Thoracic aorta (tissue), 2 donors: ENCODE results near the gene THAP11. TPM values are rescaled to one million over a fixed set of nuclear protein-coding genes. Genes with fewer than 3 reads are reported as not detected.
A peak's percentile ranks its signal among the peaks of the same experiment; 100 is the strongest.

Experiments
- ATAC-seq: fragments of 150-250 bp; one replicate; pipeline ENCODE4 v1.8.0; 2017; ENCODE audit warnings: low read depth; ENCODE audit not compliant: insufficient number of reproducible peaks, low FRiP score
- DNase-seq: peaks from one replicate; pipeline ENCODE4 v3.0.0-alpha.2; 2020; ENCODE audit warnings: low spot score
- H3K27ac ChIP-seq, 2 donors: fragments of 200-600 bp; sonication (generic); 1 replicate in 1 of 2; 2 replicates in 1 of 2; pipeline ENCODE4 v1.5.1; 2016; ENCODE audit warnings: mild to moderate bottlenecking in 2 of 2, moderate library complexity in 2 of 2
- H3K27me3 ChIP-seq: fragments of 200-600 bp; sonication (generic); replicated peaks from 2 replicates; pipeline ENCODE4 v1.6.0; 2016; ENCODE audit warnings: mild to moderate bottlenecking; ENCODE audit not compliant: insufficient read depth
- H3K36me3 ChIP-seq: fragments of 200-600 bp; sonication (generic); one replicate; pipeline ENCODE4 v1.5.1; 2016
- H3K4me1 ChIP-seq, 2 donors: fragments of 200-600 bp; sonication (generic); 1 replicate in 1 of 2; 2 replicates in 1 of 2; pipeline versions ENCODE4 v1.5.1 to v1.6.0; 2016; ENCODE audit warnings: low read depth in 2 of 2, mild to moderate bottlenecking in 1 of 2; ENCODE audit not compliant: control insufficient read depth in 1 of 2
- H3K4me3 ChIP-seq: fragments of 200-600 bp; sonication (generic); 2 replicates; pipeline ENCODE4 v1.5.1; 2016; ENCODE audit warnings: mild to moderate bottlenecking
- H3K9me3 ChIP-seq: fragments of 200-600 bp; sonication (generic); 2 replicates; pipeline ENCODE4 v1.5.1; 2016
- CTCF ChIP-seq: fragments of 200-600 bp; sonication (generic); IDR thresholded peaks from one replicate; pipeline ENCODE4 v1.5.1; 2019; ENCODE audit warnings: antibody characterized with exemption
- total RNA-seq, 2 donors: library from RNA; depleted of rRNA; stranded (reverse); fragments of >200 nt; gene quantifications; one replicate each; pipeline versions ENCODE4 v1.1.0 to v1.2.3, GENCODE V29; 2016

THAP11 gene
- total RNA-seq, 2 donors from 2014 or later, result 67.5 to 74.7 TPM

- Histone ChIP-seq H3K4me3 (no peak overlapping the region), H3K9me3 (no peaks in the 10 kb centered on the region), H3K36me3 (no peaks in the 10 kb centered on the region), H3K27ac (peak overlapping the region; percentile 72 to 74), H3K27me3 (no peaks in the 10 kb centered on the region), H3K4me1 (peaks cover 30 to 56% of the 10 kb centered on the region in 2 donors)
- TF ChIP-seq CTCF, result no peak
- ATAC-seq (peak; percentile 83), DNase-seq (peak; percentile 77)
Measured at GRCh38 chr16:67857547-67858233, 15.6 kb downstream of the THAP11 start.

GRCh38 chr16:67858500-67858899 lies 16.4 kb downstream of the THAP11 start:
- no peak for ATAC-seq
- Histone ChIP-seq H3K9me3 (no peaks in the 10 kb centered on the region), H3K4me3 (no peak overlapping the region), H3K4me1 (peaks cover 34 to 62% of the 10 kb centered on the region in 2 donors), H3K27ac (peak overlapping the region; percentile 72 to 74), H3K27me3 (no peaks in the 10 kb centered on the region), H3K36me3 (no peaks in the 10 kb centered on the region)
- TF ChIP-seq CTCF, result no peak
- DNase-seq, result no peak

- H3K4me3 ChIP-seq, result no peak overlapping the region
- no peaks in the 10 kb centered on the region for H3K27me3 ChIP-seq
- H3K4me1 ChIP-seq, result peaks cover 40 to 66% of the 10 kb centered on the region in 2 donors
- ATAC-seq (no peak), DNase-seq (no peak)
- peak overlapping the region; percentile 93 to 96 for H3K27ac ChIP-seq
- no peaks in the 10 kb centered on the region for H3K9me3 ChIP-seq
- no peaks in the 10 kb centered on the region for H3K36me3 ChIP-seq
- no peak for TF ChIP-seq CTCF
Measured at GRCh38 chr16:67860589-67861398, 18.7 kb downstream of the THAP11 start.

GRCh38 chr16:67861877-67862276 lies 19.8 kb downstream of the THAP11 start:
- no peak for ATAC-seq
- TF ChIP-seq CTCF, result no peak
- H3K4me3 ChIP-seq, result no peak overlapping the region
- H3K27ac ChIP-seq, result peak overlapping the region; percentile 93 to 96
- peaks cover 37 to 63% of the 10 kb centered on the region in 2 donors for H3K4me1 ChIP-seq
- peaks cover 6% of the 10 kb centered on the region for H3K36me3 ChIP-seq
- no peaks in the 10 kb centered on the region for H3K9me3 ChIP-seq
- H3K27me3 ChIP-seq, result no peaks in the 10 kb centered on the region
- DNase-seq, result no peak
